Endothelial cell of umbilical vein (primary cell): ENCODE measurements around the gene RNPC3.

ENCODE experiments used
- EZH2 ChIP-seq: IDR thresholded peaks from 2 replicates; pipeline ENCODE4 v1.6.1; 2012; ENCODE audit warnings: borderline replicate concordance, low read depth, mild to moderate bottlenecking, moderate library complexity, low read length, inconsistent platforms; ENCODE audit not compliant: severe bottlenecking
- FOS ChIP-seq: IDR thresholded peaks from 2 replicates; pipeline ENCODE4 v1.6.1; 2011; ENCODE audit warnings: mild to moderate bottlenecking, low read length, moderate library complexity, borderline replicate concordance; ENCODE audit not compliant: insufficient read depth
- GATA2 ChIP-seq: IDR thresholded peaks from 2 replicates; pipeline ENCODE4 v1.7.0; 2011; ENCODE audit warnings: low read depth, mild to moderate bottlenecking, moderate library complexity, mixed read lengths, low read length; ENCODE audit not compliant: insufficient read length, insufficient read depth
- JUN ChIP-seq: IDR thresholded peaks from 2 replicates; pipeline ENCODE4 v1.6.1; 2011; ENCODE audit warnings: borderline replicate concordance, low read depth; ENCODE audit not compliant: insufficient read length, insufficient read depth
- MAX ChIP-seq: IDR thresholded peaks from 2 replicates; pipeline ENCODE4 v1.6.1; 2011; ENCODE audit not compliant: insufficient read depth, insufficient read length
- MYC ChIP-seq: IDR thresholded peaks from one replicate; pipeline ENCODE4 v1.6.1; 2011; ENCODE audit warnings: mild to moderate bottlenecking, low read depth, low read length
- POLR2A ChIP-seq: IDR thresholded peaks from 2 replicates; pipeline ENCODE4 v1.6.1; 2012; ENCODE audit warnings: low read depth, mild to moderate bottlenecking, control low read depth, low read length
- POLR2AphosphoS5 ChIP-seq: IDR thresholded peaks from 2 replicates; pipeline ENCODE4 v1.6.1; 2012; ENCODE audit warnings: low read depth, mild to moderate bottlenecking, control low read depth, low read length, moderate library complexity; ENCODE audit not compliant: insufficient read depth
- TF ChIP-seq, protein P1 (sequence below), 2 donors: IDR thresholded peaks; 1 replicate in 1 of 2; 2 replicates in 1 of 2; pipeline ENCODE4 v1.5.1; 2011; ENCODE audit warnings: low read length in 2 of 2, mild to moderate bottlenecking in 2 of 2, moderate library complexity in 2 of 2, control low read depth in 1 of 2, inconsistent platforms in 1 of 2, low read depth in 1 of 2; ENCODE audit not compliant: insufficient read depth in 1 of 2; ENCODE audit errors: extremely low read depth in 1 of 2

DNA sequence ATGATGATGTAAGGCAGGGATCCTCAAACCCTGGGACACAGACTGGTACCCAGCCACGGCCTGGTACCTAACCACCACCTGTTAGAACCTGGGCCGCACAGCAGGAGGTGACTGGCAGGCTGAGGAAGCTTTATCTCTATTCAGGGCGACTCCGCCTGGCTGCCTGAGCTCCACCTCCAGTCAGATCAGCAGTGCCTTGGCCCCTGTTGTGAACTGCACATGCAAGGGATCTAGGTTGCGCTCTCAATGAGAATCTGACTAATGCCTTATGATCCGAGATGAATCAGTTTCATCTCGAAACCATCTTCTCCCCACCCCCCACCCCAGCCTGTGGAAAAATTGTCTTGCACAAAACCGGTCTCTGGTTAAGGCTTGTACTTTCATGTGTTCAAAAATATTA, 4.2 kb downstream of the RNPC3 start:
- TF ChIP-seq POLR2AphosphoS5: no peak
- TF ChIP-seq, protein P1, sequence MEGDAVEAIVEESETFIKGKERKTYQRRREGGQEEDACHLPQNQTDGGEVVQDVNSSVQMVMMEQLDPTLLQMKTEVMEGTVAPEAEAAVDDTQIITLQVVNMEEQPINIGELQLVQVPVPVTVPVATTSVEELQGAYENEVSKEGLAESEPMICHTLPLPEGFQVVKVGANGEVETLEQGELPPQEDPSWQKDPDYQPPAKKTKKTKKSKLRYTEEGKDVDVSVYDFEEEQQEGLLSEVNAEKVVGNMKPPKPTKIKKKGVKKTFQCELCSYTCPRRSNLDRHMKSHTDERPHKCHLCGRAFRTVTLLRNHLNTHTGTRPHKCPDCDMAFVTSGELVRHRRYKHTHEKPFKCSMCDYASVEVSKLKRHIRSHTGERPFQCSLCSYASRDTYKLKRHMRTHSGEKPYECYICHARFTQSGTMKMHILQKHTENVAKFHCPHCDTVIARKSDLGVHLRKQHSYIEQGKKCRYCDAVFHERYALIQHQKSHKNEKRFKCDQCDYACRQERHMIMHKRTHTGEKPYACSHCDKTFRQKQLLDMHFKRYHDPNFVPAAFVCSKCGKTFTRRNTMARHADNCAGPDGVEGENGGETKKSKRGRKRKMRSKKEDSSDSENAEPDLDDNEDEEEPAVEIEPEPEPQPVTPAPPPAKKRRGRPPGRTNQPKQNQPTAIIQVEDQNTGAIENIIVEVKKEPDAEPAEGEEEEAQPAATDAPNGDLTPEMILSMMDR (IDR thresholded peaks at IDR 0.05; ENCODE audit: extremely low read depth in 1 of 2, insufficient read depth in 1 of 2, low read depth in 1 of 2, low read length in 2 of 2): no peak
- no peak for TF ChIP-seq MAX
- TF ChIP-seq EZH2: no peak
- TF ChIP-seq POLR2A: no peak
- TF ChIP-seq GATA2: no peak
- no peak for TF ChIP-seq JUN
- TF ChIP-seq MYC: no peak
- no peak for TF ChIP-seq FOS
